NCI-H2107 treated with DMSO at 0.1 percent for 48 hours (cell line): Measurements from ENCODE around the gene RASA1.

Experiments used
- DNase-seq: peaks from one replicate; lab custom pipeline; 2025; ENCODE audit not compliant: unreplicated experiment; lab: John Stamatoyannopoulos, UW

The RASA1 gene

DNA sequence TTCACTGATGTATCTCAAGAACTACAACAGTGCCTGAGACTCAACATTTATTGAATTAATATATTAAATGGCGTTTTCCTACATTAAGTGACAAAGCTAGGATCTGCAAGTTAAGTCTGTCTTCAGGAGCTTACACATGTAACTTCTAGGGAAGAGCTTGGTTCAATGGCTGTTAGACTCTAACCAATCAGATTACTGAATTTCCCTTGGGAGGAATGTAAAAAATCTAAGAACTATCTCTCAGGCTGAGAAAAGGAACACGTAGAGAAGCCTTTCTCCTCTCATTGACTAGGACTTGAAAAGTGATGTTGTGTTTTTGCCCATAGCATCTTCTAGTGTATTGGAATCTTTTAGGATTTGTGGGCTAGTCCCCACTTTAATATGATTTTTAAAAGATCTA, 91.4 kb downstream of the RASA1 start:
- no peak for DNase-seq

DNA sequence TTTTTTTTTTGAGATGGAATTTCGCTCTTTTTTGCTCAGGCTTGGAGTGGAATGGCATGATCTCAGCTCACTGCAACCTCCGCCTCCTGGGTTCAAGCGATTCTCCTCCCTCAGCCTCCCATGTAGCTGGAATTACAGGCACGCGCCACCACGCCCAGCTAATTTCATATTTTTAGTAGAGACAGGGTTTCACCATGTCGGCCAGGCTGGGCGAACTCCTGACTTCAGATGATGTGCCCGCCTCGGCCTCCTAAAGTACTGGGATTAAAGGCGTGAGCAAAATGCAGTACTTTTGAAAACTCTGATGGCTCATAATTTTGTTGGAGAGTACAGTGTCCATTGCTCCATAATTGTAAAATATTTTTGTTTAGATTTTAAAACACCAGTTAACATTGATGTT, 92.4 kb downstream of the RASA1 start:
- DNase-seq, result no peak

DNA sequence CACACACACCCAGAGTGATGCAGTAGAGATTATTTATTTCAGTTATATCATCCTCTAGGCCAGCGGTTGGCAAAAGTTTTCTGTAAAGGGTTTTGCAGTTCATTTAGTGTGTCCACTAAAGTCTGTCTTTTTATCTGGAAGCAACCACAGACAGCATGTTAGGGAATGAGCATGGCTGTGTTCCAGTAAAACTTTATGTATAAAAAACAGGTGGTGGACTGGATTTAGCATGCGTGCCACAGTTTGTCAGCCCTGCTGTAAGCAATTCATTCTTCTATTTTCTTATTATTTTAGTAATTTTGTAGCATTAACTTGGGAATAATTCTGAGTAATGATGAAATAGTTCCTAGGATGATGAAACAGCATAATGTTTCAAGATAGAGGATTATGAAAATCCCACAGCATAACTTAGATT, 93.4 kb downstream of the RASA1 start:
- no peak for DNase-seq

DNA sequence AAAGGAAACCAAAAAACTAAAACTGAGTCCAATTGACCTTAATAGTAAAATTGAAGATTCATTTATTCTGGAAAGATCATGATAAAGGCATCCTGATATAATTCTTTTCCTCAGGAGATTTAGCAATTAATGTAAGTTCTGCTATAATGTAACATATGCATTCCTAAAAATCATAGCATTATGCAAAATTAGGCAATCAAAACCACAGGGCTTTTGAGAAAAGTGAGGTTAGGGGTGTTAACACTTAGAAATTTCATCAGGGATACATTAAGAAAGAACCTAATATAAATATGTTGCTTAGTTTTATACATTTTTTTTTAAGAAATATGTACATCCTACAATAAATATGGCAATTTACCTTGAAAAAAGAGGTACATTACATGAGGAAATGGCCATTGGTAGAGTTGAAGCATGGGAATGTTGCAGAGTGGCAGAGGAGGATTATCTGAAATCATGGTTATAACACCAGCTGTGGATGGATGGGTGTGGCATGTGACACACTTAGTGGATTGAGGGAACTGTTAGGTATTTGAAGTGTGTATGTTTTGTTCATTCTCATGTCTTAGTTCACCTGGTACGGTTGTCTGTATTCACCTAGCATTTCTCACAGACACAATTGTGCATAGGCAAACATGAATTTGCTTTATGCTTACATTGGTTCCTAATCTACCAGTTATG, 94.0 kb downstream of the RASA1 start:
- DNase-seq, result no peak

DNA sequence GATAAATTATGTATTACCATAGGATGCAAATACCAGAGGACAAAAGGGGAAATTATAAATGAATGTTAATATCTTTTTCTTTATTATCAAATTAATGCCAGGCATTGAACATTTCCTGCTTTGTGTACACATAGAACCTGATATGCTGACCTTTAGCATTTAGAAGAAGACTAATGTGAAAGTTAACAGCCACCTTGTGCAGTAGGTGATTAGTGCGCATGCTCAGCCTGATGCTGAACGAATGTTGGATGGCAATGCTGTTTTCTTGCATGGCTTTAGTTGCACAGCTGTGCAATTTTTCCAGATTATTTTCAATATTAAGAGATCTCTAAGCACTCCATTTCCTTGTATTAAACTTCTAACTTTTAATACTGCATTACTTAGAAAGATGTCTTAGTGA, 99.6 kb downstream of the RASA1 start:
- DNase-seq, result no peak

DNA sequence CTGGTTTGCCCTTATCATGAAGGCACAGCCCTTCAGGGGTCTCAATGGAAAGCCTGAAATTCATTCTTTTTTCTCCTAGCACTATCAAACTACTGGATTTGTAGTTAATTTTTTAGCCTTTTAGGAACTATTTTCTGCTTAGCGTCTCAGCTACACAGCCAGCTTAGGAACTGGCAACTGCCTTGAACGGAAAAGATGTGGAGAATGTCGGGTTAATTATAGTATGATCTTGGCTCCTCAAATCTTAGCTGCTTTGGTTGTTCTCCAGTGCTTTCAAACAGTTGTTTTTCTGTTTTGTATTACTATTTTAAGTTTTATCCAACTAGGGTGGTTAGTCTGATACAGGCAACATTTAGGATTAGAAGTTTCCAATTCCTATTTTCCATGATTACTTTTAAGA, 100.9 kb downstream of the RASA1 start:
- DNase-seq, result no peak

DNA sequence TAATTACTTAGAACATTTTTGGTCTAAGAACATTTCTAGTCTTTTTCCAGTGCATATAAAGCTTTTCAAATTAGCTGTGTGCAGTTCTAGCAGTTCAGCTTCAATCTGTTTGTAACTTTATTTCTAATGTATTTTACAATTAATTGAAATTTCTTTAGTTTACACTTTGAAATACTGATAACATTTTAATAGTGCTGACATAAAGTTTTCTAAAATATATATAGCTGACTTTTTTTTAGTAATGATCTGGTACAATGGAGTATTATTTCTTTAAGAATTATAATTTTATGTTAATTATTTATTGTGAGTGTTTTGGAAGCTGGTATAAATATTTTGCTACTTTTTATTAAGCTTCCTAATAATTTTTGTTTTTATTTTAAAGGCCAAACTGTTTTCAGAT, 101.7 kb downstream of the RASA1 start:
- DNase-seq, result no peak

DNA sequence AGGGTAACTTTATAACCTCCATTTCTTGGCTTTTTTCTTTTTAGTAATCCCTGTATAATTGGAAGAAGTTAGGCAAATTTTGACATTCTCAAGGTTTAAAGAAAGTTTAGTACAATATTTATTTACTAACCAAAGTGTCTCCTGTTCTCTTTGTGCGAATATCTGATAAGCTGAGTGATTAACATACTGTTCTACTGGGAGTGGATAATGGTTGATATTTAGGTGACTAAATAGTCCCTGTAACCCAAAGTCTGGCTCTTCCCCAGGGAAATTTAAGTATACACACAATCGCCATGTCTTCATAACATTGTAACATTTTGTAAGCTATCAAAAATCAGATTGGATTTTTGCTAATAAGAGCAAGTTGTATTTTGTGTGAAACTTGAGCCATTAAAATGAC, 105.0 kb downstream of the RASA1 start:
- no peak for DNase-seq

DNA sequence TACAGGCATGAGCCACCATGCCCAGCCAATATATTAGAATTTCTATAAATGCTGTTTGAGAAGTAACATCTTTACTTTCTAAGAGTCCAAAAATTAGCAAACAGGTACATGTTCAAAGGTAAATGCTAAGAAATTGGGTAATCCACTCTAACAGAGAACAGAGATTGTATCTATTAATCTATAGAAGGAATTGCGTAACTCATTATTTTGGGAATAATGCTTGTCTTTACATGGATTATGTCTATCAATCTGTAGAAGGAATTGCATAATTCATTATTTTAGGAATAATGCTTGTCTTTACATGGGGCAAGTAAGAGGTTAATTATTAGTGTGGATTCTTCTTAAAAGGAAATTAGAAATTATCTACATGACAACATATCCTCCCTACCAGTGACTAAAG, 114.5 kb downstream of the RASA1 start:
- no peak for DNase-seq

DNA sequence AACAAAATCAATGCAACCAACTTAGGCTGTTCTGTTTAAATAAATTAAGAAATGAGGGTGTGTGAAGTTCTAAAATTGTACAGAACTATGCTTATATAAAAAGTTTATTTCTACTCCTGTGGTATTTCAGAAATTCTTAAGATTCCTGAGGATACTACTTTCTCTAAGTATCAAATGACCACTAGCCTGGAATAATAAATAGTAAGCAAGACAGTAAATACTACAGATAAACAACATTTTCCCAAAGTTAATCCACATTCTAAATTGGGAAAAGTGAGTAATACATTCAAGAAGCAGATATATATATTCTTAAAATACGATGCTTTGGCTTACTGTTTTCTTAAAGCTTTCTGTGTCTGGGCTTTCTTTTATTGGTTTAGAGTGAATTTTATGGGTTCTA, 115.5 kb downstream of the RASA1 start:
- DNase-seq, result no peak

DNA sequence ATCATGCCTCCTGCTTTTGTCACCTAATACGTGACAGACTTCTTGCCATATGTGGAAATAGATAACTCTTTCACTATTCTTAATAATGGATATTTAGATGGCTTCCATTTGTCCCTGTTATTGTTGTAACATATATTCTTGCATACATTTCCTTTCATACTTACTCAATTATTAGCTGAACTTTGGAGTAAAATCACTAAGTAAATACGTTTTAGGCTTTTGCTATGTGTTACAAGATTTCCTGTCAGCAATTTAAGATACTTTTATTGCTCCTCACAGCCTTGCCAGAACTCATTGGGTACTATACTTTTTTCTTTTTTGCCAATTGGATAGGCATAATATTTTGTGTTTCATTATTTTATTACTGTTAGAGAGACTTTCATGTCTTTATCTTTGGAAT, 118.1 kb downstream of the RASA1 start:
- DNase-seq, result no peak

DNA sequence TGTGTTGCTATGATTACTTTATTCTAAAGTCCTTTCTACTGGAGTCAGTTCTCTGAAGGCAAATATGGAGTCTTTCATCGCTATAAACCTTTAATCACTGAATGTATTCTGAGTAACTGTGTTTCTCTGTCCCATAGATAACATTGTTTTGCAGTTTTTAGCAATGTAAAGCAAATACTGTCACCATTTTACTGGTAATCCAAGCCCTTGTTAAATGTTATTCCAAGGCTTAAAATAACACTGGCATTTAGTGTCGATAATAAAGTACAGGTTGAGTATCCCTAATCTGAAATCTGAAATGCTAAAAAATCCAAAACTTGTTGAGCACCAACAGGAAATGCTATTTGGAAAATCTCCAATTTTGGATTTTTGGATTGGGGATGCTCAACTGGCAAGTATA, 120.4 kb downstream of the RASA1 start:
- no peak for DNase-seq

DNA sequence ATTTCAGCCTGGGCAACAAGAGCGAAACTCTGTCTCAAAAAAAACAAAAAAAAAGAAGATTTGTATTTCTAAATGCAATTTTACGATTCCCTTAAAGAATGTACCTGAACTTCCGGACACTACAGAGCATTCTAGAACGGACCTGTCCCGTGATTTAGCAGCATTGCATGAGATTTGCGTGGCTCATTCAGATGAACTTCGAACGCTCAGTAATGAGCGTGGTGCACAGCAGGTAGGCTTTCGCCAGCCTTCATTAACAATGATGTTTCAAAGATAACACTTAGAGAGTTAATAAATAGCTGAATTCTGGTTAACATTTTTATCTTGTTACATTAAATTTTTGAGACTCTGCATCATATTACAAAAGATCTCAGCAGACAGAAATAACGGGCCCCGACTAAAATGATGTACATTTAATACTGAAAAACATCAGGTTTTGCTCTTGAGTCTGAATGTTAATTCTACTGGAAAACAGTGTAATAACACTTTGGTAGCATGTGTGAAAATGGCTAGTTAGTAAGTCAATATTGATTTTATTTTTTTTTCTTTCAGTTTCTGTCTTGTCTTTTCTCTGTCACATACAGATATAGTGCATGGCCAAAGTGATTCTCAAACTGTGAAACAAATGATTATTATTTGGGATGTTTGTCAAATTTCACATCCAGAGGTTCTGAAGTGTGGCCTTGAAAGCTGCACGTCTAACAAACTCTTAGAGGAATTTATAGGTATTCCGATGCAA, 121.8 kb downstream of the RASA1 start:
- DNase-seq, result no peak

DNA sequence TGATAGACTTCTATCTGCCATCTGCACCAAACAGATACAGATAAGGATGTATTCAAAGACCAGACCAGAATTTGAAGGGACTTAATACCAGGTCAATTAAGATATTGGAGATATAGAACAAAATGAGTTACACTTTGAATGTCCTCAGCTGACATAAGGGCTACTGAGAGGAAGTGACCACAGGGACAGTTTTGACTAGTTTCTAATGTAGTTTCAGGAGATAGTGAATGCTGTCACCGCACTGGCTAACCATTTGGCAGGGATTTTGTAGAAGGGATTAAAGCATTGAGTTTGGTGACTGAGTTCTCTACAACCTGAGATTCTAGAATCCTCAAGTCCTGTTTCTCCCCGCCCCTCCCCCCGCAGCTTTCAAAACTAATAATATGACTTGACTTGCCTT, 122.4 kb downstream of the RASA1 start:
- DNase-seq, result no peak

DNA sequence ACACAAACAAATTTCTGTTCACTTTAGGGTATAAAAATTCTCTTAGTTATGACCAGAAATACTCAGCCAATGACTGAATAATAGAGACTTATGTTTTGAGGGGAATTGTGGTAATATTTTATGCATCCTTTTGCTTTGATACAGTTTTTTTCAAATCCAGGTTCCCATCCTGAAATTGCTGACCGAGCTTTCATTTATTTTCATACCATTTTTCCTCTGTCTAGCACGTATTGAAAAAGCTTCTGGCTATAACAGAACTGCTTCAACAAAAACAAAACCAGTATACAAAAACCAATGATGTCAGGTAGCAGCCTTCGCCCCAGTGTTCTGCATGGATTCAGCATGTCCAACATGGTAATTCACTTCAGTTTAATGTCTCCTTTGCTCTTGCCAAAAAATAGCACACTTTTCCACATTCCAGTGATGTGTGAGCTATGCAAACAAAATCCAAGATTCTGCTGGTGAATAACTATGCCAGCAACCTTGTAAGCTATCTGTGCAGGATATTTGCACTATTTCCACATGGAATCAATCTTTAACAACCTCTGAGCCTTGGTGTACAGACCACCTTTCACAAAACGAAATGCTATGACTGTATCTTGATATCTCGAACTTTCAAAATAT, 123.0 kb downstream of the RASA1 start:
- DNase-seq, result no peak

DNA sequence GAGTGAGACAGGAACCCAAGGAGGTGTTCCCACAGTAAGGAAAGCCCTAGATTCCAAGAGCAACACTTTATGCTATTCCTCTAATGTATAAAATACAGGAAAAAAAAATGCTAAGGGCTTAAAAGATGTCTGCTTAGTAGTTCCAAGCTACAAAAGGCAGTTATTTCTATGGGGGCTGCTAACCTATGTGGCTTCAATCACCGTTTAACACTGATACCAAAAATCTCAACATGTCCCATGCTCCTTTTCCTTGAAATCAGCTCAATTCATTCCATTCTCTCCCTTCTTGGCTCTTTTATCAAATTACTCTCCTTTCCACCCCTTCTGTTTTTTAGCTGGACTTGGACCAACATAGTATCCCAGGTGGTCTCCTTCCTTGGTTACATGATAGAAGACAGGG, 124.5 kb downstream of the RASA1 start:
- DNase-seq, result no peak

DNA sequence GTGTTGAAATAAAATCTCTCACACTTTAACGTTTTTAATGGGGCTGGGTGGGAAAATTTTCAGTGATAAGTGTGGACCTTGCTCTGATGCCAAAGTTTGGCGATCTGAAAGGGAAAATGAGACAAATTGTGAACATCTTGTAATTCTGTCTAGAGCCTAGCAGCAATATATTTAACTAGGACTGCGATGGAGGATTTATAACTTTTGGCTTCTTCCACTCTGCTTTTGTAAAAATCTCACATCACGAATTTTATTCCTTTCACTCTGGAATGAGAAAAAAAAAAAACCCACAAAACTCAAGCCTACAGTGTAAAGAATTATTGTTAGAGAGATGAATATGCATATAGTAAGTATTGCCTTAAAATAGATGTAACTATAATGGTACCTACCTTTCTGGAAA, 125.1 kb downstream of the RASA1 start:
- no peak for DNase-seq

DNA sequence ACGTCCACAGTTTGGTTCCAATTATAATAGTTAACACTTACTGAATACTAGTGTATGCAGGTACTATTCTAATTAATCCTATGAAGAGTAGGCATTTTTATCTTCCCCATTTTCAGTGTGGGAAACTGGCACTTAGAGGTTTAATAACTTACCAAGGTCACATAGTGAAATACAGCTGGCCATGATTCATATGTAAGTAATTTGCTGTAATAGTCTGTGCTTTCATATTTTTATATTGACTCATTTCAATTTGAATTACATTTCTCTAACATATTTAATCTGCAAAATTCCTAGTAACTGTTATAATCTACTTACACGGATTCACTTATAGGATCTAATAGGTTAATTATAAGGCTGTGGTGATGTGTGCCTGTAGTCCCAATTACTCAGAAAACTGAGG, 125.6 kb downstream of the RASA1 start:
- no peak for DNase-seq

DNA sequence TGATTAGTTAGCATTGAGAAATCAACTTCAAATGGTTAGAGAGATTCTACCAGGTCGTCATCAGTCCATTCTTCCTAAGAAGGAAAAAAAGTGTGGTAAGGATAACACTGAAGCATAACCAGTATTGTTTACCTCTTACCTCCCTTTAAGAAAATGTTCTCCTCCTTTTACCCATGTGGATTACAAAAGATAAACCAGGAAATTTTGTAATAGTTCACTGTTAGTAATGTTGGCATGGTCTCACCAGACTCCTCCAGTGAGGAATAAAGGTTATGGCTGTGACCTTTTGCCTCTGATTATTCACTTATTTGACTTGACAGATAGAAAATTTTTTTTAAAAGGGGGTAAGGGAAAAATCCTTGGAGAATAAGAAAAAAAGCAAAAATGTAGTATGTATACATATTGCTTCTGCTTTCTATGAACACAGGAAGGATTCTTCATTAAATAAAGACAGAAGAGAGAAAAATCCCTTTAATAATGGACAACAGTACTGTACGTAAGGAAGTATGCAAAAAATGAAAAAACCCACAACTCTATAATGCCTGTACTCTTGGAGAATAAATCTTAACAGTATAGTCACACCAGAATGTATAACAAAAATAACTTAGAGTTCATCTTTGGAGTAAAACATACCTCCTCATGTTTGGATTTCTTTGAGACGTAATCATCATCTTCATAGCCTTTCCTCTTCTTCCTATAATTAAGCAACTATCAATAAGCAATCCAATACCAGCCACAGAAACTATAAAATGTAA, 126.9 kb downstream of the RASA1 start:
- no peak for DNase-seq

DNA sequence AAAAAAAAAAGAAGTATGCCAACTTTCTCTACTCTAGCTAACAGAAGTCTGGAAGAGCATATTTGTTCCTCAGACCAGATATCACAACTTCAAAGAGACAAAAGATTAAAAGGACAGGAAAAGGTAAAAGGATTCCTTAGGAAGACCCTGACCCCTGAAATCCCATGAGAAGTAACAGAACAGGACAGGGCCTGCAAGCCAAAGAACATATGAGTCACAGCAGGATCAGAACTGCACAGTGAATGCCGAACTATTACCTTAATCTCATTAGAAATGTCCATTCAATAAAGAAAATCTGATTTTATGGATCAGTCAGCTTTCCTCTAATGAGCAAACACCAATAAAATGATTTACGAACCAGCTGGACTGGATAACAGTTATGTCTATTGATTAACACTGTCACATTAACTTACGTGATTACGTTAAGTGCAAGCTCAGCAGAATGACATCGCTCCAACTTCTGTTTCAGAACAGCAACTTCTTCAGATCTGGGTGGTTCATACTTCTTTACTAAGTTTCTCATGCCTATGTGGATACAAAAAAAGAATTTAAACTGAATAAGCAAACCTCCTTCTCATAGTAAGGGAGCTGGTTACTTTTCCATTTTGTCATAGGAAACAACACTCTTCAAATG, 131.4 kb downstream of the RASA1 start:
- no peak for DNase-seq

DNA sequence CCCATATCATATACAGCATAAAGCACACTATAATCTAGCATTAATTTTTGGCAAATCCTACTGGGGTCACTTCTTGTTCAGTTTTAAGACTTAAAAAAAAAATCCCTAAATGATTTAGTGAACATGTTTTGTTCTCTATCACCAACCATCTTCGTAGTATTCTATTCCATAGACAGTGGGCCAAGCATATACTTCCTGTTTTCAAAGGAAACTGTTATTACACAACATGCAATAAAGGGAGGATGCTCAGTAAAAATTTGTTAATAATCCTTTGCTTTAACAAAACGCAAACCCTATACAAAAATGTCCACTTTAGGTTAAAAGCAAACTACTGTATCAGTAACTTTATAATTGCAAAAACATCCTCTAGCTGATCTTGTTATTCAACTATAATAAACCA, 132.0 kb downstream of the RASA1 start:
- no peak for DNase-seq
